GM12874 (cell line): ENCODE results near the gene FKBP1B.

Experiments
- CTCF ChIP-seq: IDR thresholded peaks from 2 replicates; pipeline ENCODE4 v1.5.1; 2011; ENCODE audit warnings: low read depth, mild to moderate bottlenecking, control low read depth, low read length, moderate library complexity; ENCODE audit not compliant: insufficient read depth

Gene FKBP1B

GRCh38 chr2:24024996-24025663, 24.4 kb upstream of the FKBP1B start:
- no peak for TF ChIP-seq CTCF

- TF ChIP-seq CTCF = no peak
These were observed 23.3 kb upstream of the FKBP1B start for GRCh38 chr2:24026233-24026632.

- no peak for TF ChIP-seq CTCF
These were observed 10.6 kb upstream of the FKBP1B start for GRCh38 chr2:24038786-24039499.

- TF ChIP-seq CTCF = no peak
These were observed 9.0 kb upstream of the FKBP1B start for GRCh38 chr2:24040511-24040910.

- no peak for TF ChIP-seq CTCF
These were observed 3.7 kb upstream of the FKBP1B start for GRCh38 chr2:24045511-24046508.

- no peak for TF ChIP-seq CTCF
These were observed 3.0 kb upstream of the FKBP1B start for GRCh38 chr2:24046599-24046929.
